Upper lobe of left lung (tissue), 4 donors: ENCODE results near the gene MSL1.

Experiments used
- CTCF ChIP-seq, 6 experiments: fragments of 450-650 bp in 4 of 6; fragments of 200-600 bp in 2 of 6; sonication (generic) in 2 of 6; IDR thresholded peaks; one replicate each; pipeline ENCODE4 v1.5.1; 2016 to 2019; ENCODE audit warnings: antibody characterized with exemption in 6 of 6
- POLR2A ChIP-seq, 4 donors: fragments of 450-650 bp; IDR thresholded peaks; one replicate each; pipeline ENCODE4 v1.5.1; 2016 to 2017; ENCODE audit warnings: antibody characterized with exemption in 4 of 4, mild to moderate bottlenecking in 2 of 4
- POLR2AphosphoS5 ChIP-seq, 2 donors: sonication (generic); formaldehyde crosslinking; IDR thresholded peaks; one replicate each; pipeline ENCODE4 v1.5.1; 2017; ENCODE audit warnings: antibody characterized with exemption in 2 of 2

- no peak for TF ChIP-seq CTCF (IDR thresholded peaks at IDR 0.05)
- TF ChIP-seq POLR2A (IDR thresholded peaks at IDR 0.05) = no peak
- TF ChIP-seq POLR2AphosphoS5 (IDR thresholded peaks at IDR 0.05) = no peak
Measured at GRCh38 chr17:40073454-40074174, 48.2 kb upstream of the MSL1 start.
